Prostate gland (tissue), 2 donors: ENCODE measurements around the gene MGAT5.

ENCODE experiments used
- CTCF ChIP-seq, 4 experiments: fragments of 200-600 bp in 2 of 4; fragments of 450-650 bp in 2 of 4; sonication (generic) in 2 of 4; IDR thresholded peaks; 1 replicate in 3 of 4; 2 replicates in 1 of 4; pipeline ENCODE4 v1.5.1; 2016 to 2019; ENCODE audit warnings: antibody characterized with exemption in 4 of 4, mild to moderate bottlenecking in 2 of 4, moderate library complexity in 2 of 4
- POLR2A ChIP-seq: fragments of 450-650 bp; IDR thresholded peaks from one replicate; pipeline ENCODE4 v1.6.1; 2016; ENCODE audit warnings: antibody characterized with exemption, mild to moderate bottlenecking
- POLR2AphosphoS5 ChIP-seq: sonication (generic); formaldehyde crosslinking; IDR thresholded peaks from one replicate; pipeline ENCODE4 v1.6.1; 2017; ENCODE audit warnings: antibody characterized with exemption

GRCh38 chr2:134386310-134386709, 132.4 kb downstream of the MGAT5 start:
- TF ChIP-seq CTCF (IDR thresholded peaks at IDR 0.05) (no peak), POLR2A (no peak), POLR2AphosphoS5 (no peak)
